NCI-H2081 (cell line): ENCODE data around the gene ACCS.
A peak's percentile ranks its signal among the peaks of the same experiment; 100 is the strongest.

Experiments
- DNase-seq, 2 experiments: peaks; one replicate each; lab custom pipeline; 2025; lab: John Stamatoyannopoulos, UW

The ACCS gene

GRCh38 chr11:44037658-44037998 lies 28.4 kb upstream of the ACCS start:
- no peak for DNase-seq

GRCh38 chr11:44043157-44043556 lies 22.9 kb upstream of the ACCS start:
- DNase-seq, result no peak

- DNase-seq, result no peak
These were observed 19.9 kb upstream of the ACCS start for GRCh38 chr11:44046182-44046581.

- no peak for DNase-seq
These were observed 18.8 kb upstream of the ACCS start for GRCh38 chr11:44047298-44047697.

- no peak for DNase-seq
These were observed 18.1 kb upstream of the ACCS start, which contains the start of gene ACCSL for GRCh38 chr11:44047931-44048431. ACCSL (plus strand) TSS chr11:44047981; CDS start chr11:44048037, 56 bp downstream.

- no peak for DNase-seq
These were observed 16.2 kb upstream of the ACCS start for GRCh38 chr11:44049832-44050231.

- no peak for DNase-seq
These were observed 14.9 kb upstream of the ACCS start for GRCh38 chr11:44051171-44051570.

- DNase-seq, result no peak
These were observed 8.7 kb upstream of the ACCS start for GRCh38 chr11:44057340-44057739.

- no peak for DNase-seq
These were observed 7.8 kb upstream of the ACCS start for GRCh38 chr11:44058275-44058674.

GRCh38 chr11:44065161-44065661 lies 859 bp upstream of the ACCS start:
- no peak for DNase-seq

GRCh38 chr11:44066732-44067141 lies 667 bp downstream of the ACCS start:
- DNase-seq, result peak in 1 of 2 experiments; percentile 30

- DNase-seq, result no peak
These were observed 1.2 kb downstream of the ACCS start for GRCh38 chr11:44067266-44067665.

GRCh38 chr11:44068180-44068579 lies 2.1 kb downstream of the ACCS start:
- no peak for DNase-seq

- DNase-seq, result no peak
These were observed 5.1 kb downstream of the ACCS start for GRCh38 chr11:44071157-44071556.

GRCh38 chr11:44072757-44073658 lies 6.9 kb downstream of the ACCS start:
- no peak for DNase-seq

- no peak for DNase-seq
These were observed 12.7 kb downstream of the ACCS start for GRCh38 chr11:44078794-44079193.

- no peak for DNase-seq
These were observed 13.3 kb downstream of the ACCS start for GRCh38 chr11:44079376-44079775.

GRCh38 chr11:44080951-44081350 lies 14.9 kb downstream of the ACCS start:
- no peak for DNase-seq

- DNase-seq, result no peak
These were observed 16.6 kb downstream of the ACCS start for GRCh38 chr11:44082645-44083044.

GRCh38 chr11:44083433-44083832 lies 17.4 kb downstream of the ACCS start:
- no peak for DNase-seq

- no peak for DNase-seq
These were observed 17.8 kb downstream of the ACCS start for GRCh38 chr11:44083906-44084305.

- DNase-seq, result no peak
These were observed 19.3 kb downstream of the ACCS start for GRCh38 chr11:44085330-44085729.

GRCh38 chr11:44088377-44088776 lies 22.3 kb downstream of the ACCS start:
- DNase-seq, result no peak

GRCh38 chr11:44088871-44089270 lies 22.8 kb downstream of the ACCS start:
- DNase-seq, result no peak
